Measurements from ENCODE around the gene CERS4. TPM values are rescaled to one million over a fixed set of nuclear protein-coding genes. Genes with fewer than 3 reads are reported as not detected.

The CERS4 gene
- total RNA-seq, 1 donor from 2014 or later, result 30.0 TPM

- no peaks in the 10 kb centered on the region for H3K27me3 Mint-ChIP-seq (ENCODE audit: low read depth)
- H3K27ac Mint-ChIP-seq (ENCODE audit: unreplicated experiment), result peak overlapping the region; percentile 43
- peaks cover 7% of the 10 kb centered on the region for H3K36me3 Mint-ChIP-seq (ENCODE audit: low read depth)
- DNase-seq (ENCODE audit: low read depth, low spot score), result no peak
- no peak overlapping the region for H3K4me3 Mint-ChIP-seq
- H3K9me3 Mint-ChIP-seq, result no peaks in the 10 kb centered on the region
- no peak for TF ChIP-seq CTCF (conservative IDR thresholded peaks at IDR 0.05)
- H3K4me1 Mint-ChIP-seq, result peaks cover 23% of the 10 kb centered on the region
Observed at GRCh38 chr19:8238251-8238650, 29.1 kb downstream of the CERS4 start.

GRCh38 chr19:8239528-8240273 lies 30.5 kb downstream of the CERS4 start:
- H3K9me3 Mint-ChIP-seq, result no peaks in the 10 kb centered on the region
- no peak for DNase-seq (ENCODE audit: low read depth, low spot score)
- peaks cover 7% of the 10 kb centered on the region for H3K36me3 Mint-ChIP-seq (ENCODE audit: low read depth)

GRCh38 chr19:8240274-8241229 lies 31.4 kb downstream of the CERS4 start:
- peaks cover 7% of the 10 kb centered on the region for H3K36me3 Mint-ChIP-seq (ENCODE audit: low read depth)
- DNase-seq (ENCODE audit: low read depth, low spot score), result peak; percentile 54

More at GRCh38 chr19:8239528-8240273, 30.5 kb downstream of the CERS4 start:
- Mint-ChIP-seq H3K27me3 (ENCODE audit: low read depth) (no peaks in the 10 kb centered on the region), H3K4me1 (peaks cover 23% of the 10 kb centered on the region), H3K4me3 (peak overlapping the region; percentile 4), H3K27ac (ENCODE audit: unreplicated experiment) (no peak overlapping the region)
- no peak for TF ChIP-seq CTCF (conservative IDR thresholded peaks at IDR 0.05)

GRCh38 chr19:8241646-8242045 lies 32.5 kb downstream of the CERS4 start:
- Mint-ChIP-seq H3K27me3 (ENCODE audit: low read depth) (no peaks in the 10 kb centered on the region), H3K4me3 (no peak overlapping the region), H3K9me3 (no peaks in the 10 kb centered on the region), H3K27ac (ENCODE audit: unreplicated experiment) (no peak overlapping the region), H3K4me1 (peaks cover 23% of the 10 kb centered on the region), H3K36me3 (ENCODE audit: low read depth) (peaks cover 7% of the 10 kb centered on the region)
- TF ChIP-seq CTCF (conservative IDR thresholded peaks at IDR 0.05), result no peak
- no peak for DNase-seq (ENCODE audit: low read depth, low spot score)

More at GRCh38 chr19:8240274-8241229, 31.4 kb downstream of the CERS4 start:
- no peak for TF ChIP-seq CTCF (conservative IDR thresholded peaks at IDR 0.05)
- Mint-ChIP-seq H3K27ac (ENCODE audit: unreplicated experiment) (peak overlapping the region; percentile 4), H3K4me3 (peak overlapping the region; percentile 32), H3K4me1 (peaks cover 23% of the 10 kb centered on the region), H3K9me3 (no peaks in the 10 kb centered on the region), H3K27me3 (ENCODE audit: low read depth) (no peaks in the 10 kb centered on the region)

- TF ChIP-seq CTCF (conservative IDR thresholded peaks at IDR 0.05), result no peak
- no peak overlapping the region for H3K27ac Mint-ChIP-seq (ENCODE audit: unreplicated experiment)
- DNase-seq (ENCODE audit: low read depth, low spot score), result no peak
Observed at GRCh38 chr19:8242211-8242821, 33.1 kb downstream of the CERS4 start.

More at GRCh38 chr19:8242211-8242821, 33.1 kb downstream of the CERS4 start:
- Mint-ChIP-seq H3K4me1 (peaks cover 23% of the 10 kb centered on the region), H3K27me3 (ENCODE audit: low read depth) (no peaks in the 10 kb centered on the region), H3K9me3 (no peaks in the 10 kb centered on the region), H3K36me3 (ENCODE audit: low read depth) (peaks cover 7% of the 10 kb centered on the region), H3K4me3 (no peak overlapping the region)
